ENCODE data around the gene TBCCD1. TPM values are rescaled to one million over a fixed set of nuclear protein-coding genes. Genes with fewer than 3 reads are reported as not detected.
"Not testable (repeated sequence)": the region's sequence is repeated elsewhere in the genome, so short reads cannot be mapped to it uniquely, and the experiment has no call there.

TBCCD1 gene
- total RNA-seq, 2 donors from 2014 or later, result 4.0 to 14.0 TPM

- no peak for TF ChIP-seq POLR2A (IDR thresholded peaks at IDR 0.05)
- no peak for TF ChIP-seq CTCF (IDR thresholded peaks at IDR 0.05)
- intact Hi-C loops (cut with DNase I), result no loop called here
- no peak for ATAC-seq
- Histone ChIP-seq H3K27ac (no peak overlapping the region), H3K4me3 (no peak overlapping the region), H3K9me3 (no peaks in the 10 kb centered on the region), H3K4me1 (no peaks in the 10 kb centered on the region), H3K27me3 (no peaks in the 10 kb centered on the region), H3K36me3 (replicated peaks in 1 of 2; ENCODE audit: insufficient read depth in 1 of 2, low read depth in 2 of 2) (no peaks in the 10 kb centered on the region)
- DNase-seq, result no peak
- 62 to 78% methylated on average over 6 of the region's 6 CpGs for WGBS, 2 donors
These were observed 64.0 kb downstream of the TBCCD1 start for GRCh38 chr3:186502966-186503712.

GRCh38 chr3:186502138-186502948, 64.8 kb downstream of the TBCCD1 start:
- no peak for TF ChIP-seq POLR2A (IDR thresholded peaks at IDR 0.05)
- TF ChIP-seq CTCF (IDR thresholded peaks at IDR 0.05), result no peak
- H3K4me1 ChIP-seq, result no peaks in the 10 kb centered on the region
- H3K9me3 ChIP-seq, result no peaks in the 10 kb centered on the region
- no peak overlapping the region for H3K4me3 ChIP-seq
- no peak overlapping the region for H3K27ac ChIP-seq
- no peaks in the 10 kb centered on the region for H3K27me3 ChIP-seq
- WGBS, 2 donors, result 69 to 80% methylated on average over 5 of the region's 5 CpGs
- no peaks in the 10 kb centered on the region for H3K36me3 ChIP-seq (replicated peaks in 1 of 2; ENCODE audit: insufficient read depth in 1 of 2, low read depth in 2 of 2)
- intact Hi-C loops (cut with DNase I), result no loop called here
- ATAC-seq (no peak), DNase-seq (no peak)

- H3K27ac ChIP-seq; ATAC-seq; DNase-seq; H3K4me3 ChIP-seq; H3K27me3 ChIP-seq; H3K9me3 ChIP-seq; intact Hi-C loops (cut with DNase I); H3K36me3 ChIP-seq (replicated peaks in 1 of 2; ENCODE audit: insufficient read depth in 1 of 2, low read depth in 2 of 2): not testable (repeated sequence)
- WGBS, 2 donors, result 64 to 74% methylated on average over 3 of the region's 3 CpGs
- H3K4me1 ChIP-seq, result peaks cover 12% of the 10 kb centered on the region
These were observed 67.2 kb downstream of the TBCCD1 start for GRCh38 chr3:186499949-186500348.

GRCh38 chr3:186498022-186498421, 69.1 kb downstream of the TBCCD1 start:
- 84 to 92% methylated on average over 2 of the region's 2 CpGs for WGBS, 2 donors
- DNase-seq; H3K27ac ChIP-seq; H3K36me3 ChIP-seq (replicated peaks in 1 of 2; ENCODE audit: insufficient read depth in 1 of 2, low read depth in 2 of 2); H3K4me3 ChIP-seq; H3K9me3 ChIP-seq; intact Hi-C loops (cut with DNase I); H3K27me3 ChIP-seq; ATAC-seq: not testable (repeated sequence)
- H3K4me1 ChIP-seq, result peaks cover 15% of the 10 kb centered on the region

- Histone ChIP-seq H3K27ac (no peak overlapping the region), H3K9me3 (no peaks in the 10 kb centered on the region), H3K36me3 (replicated peaks in 1 of 2; ENCODE audit: insufficient read depth in 1 of 2, low read depth in 2 of 2) (no peaks in the 10 kb centered on the region), H3K27me3 (no peaks in the 10 kb centered on the region), H3K4me1 (peaks cover 15% of the 10 kb centered on the region), H3K4me3 (no peak overlapping the region)
- ATAC-seq (no peak), DNase-seq (no peak)
- 89 to 92% methylated on average over 4 of the region's 4 CpGs for WGBS, 2 donors
- intact Hi-C loops (cut with DNase I), result no loop called here
- TF ChIP-seq CTCF (IDR thresholded peaks at IDR 0.05) (no peak), POLR2A (IDR thresholded peaks at IDR 0.05) (no peak)
These were observed 69.5 kb downstream of the TBCCD1 start for GRCh38 chr3:186497608-186498007.

All from body of pancreas (tissue), 4 donors.